HG02943 (cell line): ENCODE data around the gene HELT.
A peak's percentile ranks its signal among the peaks of the same experiment; 100 is the strongest.
"Not testable (repeated sequence)": the region's sequence is repeated elsewhere in the genome, so short reads cannot be mapped to it uniquely, and the experiment has no call there.

Source experiments
- ATAC-seq: cut with Tn5 transposase; IDR thresholded peaks from one replicate; pipeline ENCODE4 v1.9.1; 2021; ENCODE audit warnings: mild to moderate bottlenecking, low read depth, moderate library complexity; ENCODE audit not compliant: unreplicated experiment

HELT gene

DNA sequence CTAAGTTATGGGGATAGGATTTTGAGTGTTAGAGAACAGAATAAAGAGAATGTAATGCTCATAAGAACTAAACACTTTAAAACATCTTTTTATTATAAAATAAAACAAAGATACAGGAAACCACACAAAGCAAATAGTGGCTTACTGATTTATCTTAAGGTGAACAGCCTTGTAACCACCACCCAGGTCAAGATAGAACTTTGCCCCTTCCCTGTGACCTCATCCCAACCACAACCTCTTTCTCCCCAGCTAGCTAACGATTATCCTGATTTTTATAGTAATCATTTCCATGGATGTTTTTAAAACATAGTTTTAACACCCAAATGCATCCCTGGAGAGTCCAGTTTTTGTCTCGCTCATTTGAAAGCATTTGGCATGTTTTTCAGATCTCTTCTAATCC, 17.0 kb downstream of the HELT start:
- ATAC-seq: no peak

- no peak for ATAC-seq
These were observed 17.7 kb downstream of the HELT start for GRCh38 chr4:185036019-185036418.

GRCh38 chr4:185036842-185037241, 18.6 kb downstream of the HELT start:
- ATAC-seq: no peak

DNA sequence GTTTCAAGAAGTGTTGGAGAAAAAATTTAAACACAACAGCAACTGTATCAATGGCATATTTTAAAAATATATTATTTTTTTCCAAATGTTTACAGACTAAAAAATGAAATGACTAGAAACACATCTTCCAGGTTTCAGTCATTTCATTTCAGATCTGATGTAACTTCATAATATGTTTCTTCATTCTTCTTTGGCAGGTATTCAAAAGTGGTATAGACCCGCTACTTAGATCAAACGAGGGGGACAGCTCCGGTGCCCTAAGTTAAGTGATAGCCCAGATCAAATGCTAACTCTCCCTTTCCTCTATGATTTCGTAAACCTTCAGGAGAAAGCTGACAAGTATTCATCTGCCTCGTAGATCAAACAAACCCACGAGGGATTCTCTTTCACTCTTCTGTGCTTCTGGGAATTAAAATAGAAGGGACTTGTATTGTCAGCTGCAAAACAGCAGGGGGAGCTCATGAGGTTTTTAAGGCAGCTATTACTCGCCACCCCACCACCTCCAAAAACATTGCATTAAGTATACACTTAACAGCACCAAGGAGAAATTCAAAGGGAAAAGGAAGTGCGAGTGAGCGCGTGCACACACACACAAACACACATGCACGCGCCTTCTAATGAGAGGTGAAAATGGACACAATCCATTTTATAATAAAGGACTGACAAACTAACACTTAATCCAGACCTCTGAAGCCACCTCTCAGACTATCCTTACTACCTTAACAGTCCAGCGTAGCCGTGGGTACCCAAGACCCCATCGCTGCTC, 21.4 kb downstream of the HELT start:
- ATAC-seq: peak; percentile 59

DNA sequence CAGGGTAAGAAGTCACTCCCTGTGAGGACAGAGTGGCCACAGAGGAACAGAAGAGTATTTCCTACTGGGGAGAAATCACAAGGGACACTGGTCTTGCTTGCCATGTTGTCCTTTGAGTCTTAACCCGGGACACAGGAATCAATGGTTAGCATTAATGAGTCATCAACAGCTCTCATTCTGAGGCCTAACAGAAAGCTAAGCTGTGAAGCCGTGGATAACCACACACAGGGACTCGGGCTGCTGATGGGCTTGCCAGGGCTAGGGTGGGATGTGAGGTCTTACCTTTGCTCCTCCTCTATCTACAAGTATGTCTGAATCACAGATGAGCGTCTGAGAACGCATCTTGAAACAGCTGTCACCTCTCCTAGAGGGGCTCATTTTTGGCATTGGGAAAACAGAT, 22.2 kb downstream of the HELT start:
- no peak for ATAC-seq

- not testable (repeated sequence) for ATAC-seq
These were observed 32.0 kb downstream of the HELT start for GRCh38 chr4:185050286-185050685.

DNA sequence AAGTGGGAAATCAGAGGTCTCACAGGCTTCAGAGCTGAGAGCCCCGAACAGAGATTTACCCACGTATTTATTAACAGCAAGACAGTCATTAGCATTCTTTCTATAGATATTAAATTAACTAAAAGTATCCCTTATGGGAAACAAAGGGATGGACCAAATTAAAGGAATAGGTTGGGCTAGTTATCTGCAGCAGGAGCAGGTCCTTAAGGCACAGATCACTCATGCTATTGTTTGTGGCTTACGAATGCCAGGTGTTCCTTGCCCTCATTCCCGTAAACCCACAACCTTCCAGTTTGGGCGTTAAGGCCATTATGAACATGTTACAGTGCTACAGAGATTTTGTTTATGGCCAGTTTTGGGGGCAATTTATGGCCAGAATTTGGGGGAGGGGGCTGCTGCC, 33.0 kb downstream of the HELT start:
- ATAC-seq: not testable (repeated sequence)

- no peak for ATAC-seq
These were observed 35.5 kb downstream of the HELT start for GRCh38 chr4:185053746-185054145.

DNA sequence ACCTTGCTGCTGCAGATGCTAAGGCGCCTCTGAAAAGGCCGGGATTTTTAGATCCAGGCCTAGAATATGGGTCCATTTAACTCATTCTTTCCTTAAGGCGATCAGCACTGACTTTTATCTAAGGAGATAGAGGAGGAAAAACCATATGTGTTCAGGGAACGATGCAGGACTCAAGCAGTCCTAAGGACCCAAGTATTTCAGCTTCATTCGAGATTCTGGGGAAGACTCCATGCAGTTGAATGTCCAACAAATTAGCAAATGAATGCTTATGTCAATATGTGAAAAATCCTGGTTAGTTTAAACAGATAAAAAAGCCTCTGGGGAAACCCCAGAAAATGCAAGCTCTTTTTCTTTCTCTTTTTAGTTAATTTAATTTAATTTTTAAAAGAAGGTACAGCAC, 36.0 kb downstream of the HELT start:
- no peak for ATAC-seq

- ATAC-seq: no peak
These were observed 36.6 kb downstream of the HELT start for GRCh38 chr4:185054886-185055285.

DNA sequence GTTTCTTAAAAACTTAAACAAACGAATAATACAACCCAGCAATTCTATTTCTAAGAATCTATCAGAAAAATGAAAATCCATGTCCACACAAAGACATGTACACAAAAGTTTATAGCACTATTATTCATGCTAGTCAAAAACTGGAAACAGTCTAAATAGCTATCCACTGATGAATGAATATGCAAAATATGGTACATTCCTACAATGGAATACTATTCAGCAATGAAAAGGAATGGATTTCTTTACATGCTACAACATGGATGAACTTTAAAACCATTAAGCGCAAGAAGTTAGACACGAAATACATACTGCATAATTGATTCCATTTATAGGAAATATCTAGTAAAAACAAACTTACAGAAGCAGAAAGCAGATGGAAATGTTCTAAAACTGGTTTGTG, 43.3 kb downstream of the HELT start:
- ATAC-seq: no peak

DNA sequence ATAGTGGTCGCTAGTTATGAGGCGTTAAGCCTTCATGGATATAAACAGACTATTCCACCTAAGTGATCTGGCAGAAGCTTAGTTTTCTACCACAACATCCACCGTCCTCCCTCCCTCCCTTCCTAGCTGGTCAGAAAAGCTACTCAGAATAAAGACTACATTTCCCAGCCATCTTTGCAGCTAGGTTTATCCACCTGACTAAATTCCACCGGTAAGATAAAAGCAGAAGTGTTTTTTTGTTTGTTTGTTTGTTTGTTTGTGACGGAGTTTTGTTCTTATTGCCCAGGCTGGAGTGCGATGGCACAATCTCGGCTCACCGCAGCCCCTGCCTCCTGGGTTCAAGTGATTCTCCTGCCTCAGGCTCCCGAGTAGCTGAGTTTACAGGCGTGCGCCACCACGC, 44.3 kb downstream of the HELT start:
- ATAC-seq: no peak

- ATAC-seq: no peak
These were observed 47.9 kb downstream of the HELT start for GRCh38 chr4:185066179-185066578.

- ATAC-seq: no peak
These were observed 50.5 kb downstream of the HELT start for GRCh38 chr4:185068837-185069236.
